ENCODE results near the gene UMAD1.

DNA sequence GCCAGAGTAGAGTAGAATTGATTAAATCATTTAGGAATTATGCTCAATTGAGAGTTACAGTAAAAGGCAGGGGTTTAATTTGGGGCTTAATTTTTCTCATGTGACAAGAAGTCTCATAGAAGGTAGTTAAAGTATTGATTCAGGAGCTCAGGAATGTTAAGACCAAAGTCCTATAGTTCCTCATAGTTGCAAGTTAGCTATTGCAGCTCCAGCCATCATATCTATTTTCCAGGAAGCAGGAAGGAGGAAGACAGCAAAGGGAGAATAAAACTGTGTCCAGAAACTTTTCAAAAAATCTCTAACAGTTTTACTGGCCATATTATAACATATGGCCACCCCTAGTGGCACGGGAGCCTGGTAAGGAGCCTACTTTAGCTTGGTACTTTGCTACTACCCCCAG lies 174.8 kb downstream of the UMAD1 start:
- no peak for TF ChIP-seq POLR2A (IDR thresholded peaks at IDR 0.05)
- TF ChIP-seq, protein P1, sequence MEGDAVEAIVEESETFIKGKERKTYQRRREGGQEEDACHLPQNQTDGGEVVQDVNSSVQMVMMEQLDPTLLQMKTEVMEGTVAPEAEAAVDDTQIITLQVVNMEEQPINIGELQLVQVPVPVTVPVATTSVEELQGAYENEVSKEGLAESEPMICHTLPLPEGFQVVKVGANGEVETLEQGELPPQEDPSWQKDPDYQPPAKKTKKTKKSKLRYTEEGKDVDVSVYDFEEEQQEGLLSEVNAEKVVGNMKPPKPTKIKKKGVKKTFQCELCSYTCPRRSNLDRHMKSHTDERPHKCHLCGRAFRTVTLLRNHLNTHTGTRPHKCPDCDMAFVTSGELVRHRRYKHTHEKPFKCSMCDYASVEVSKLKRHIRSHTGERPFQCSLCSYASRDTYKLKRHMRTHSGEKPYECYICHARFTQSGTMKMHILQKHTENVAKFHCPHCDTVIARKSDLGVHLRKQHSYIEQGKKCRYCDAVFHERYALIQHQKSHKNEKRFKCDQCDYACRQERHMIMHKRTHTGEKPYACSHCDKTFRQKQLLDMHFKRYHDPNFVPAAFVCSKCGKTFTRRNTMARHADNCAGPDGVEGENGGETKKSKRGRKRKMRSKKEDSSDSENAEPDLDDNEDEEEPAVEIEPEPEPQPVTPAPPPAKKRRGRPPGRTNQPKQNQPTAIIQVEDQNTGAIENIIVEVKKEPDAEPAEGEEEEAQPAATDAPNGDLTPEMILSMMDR (IDR thresholded peaks at IDR 0.05) = no peak
